ENCODE results near the gene PBX1. TPM values are rescaled to one million over a fixed set of nuclear protein-coding genes. Genes with fewer than 3 reads are reported as not detected.

The PBX1 gene
- total RNA-seq, 1 experiment from 2014 or later, result 9.8 TPM

DNA sequence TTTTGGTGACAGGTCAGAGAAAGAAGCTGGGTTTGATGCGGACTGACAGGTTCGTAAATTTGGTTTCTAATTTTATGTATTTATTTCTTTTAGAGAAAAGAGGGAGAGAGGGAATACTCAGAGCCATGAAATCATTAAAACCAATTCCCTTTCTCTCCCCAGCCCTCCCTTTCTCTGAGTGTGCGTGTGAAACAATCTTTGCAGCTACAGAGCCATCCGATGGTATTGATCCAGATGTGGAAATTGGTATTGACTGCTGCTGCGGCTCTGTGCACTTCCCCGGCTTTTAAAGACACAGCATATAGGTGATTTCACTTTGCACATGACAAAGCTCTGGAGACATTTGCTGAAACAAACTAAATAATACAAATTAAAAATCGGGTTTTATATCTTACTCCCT lies 42.4 kb upstream of the PBX1 start:
- Histone ChIP-seq H3K79me2 (ENCODE audit: low read length) (no peaks in the 10 kb centered on the region), H3K27ac (ENCODE audit: low read length) (no peak overlapping the region), H3K27me3 (ENCODE audit: low read length) (peaks cover 71% of the 10 kb centered on the region), H3K9me2 (replicated peaks; ENCODE audit: low read length) (no peaks in the 10 kb centered on the region), H3K4me2 (ENCODE audit: low read length) (no peak overlapping the region), H3F3A (ENCODE audit: low read length, unreplicated experiment) (no peaks in the 10 kb centered on the region), H3K9me3 (ENCODE audit: low read length) (no peaks in the 10 kb centered on the region), H2AFZ (ENCODE audit: low read length) (no peak overlapping the region), H3K9ac (ENCODE audit: low read length) (no peak overlapping the region), H3K4me1 (ENCODE audit: insufficient read depth, low read length) (no peaks in the 10 kb centered on the region), H4K20me1 (ENCODE audit: low read length) (no peaks in the 10 kb centered on the region), H3K4me3 (ENCODE audit: low read length) (no peak overlapping the region), H3K36me3 (ENCODE audit: low read depth, low read length) (no peaks in the 10 kb centered on the region)
- ChIA-PET POLR2A (ENCODE audit: unreplicated experiment) (no interaction called here), CTCF (no interaction called here)
- no TSS peak for BruUV-seq (replicated peaks)
- TF ChIP-seq EZH2 (IDR thresholded peaks at IDR 0.05; ENCODE audit: low read length, unreplicated experiment) (no peak), EZH2phosphoT487 (IDR thresholded peaks at IDR 0.05; ENCODE audit: borderline replicate concordance, low read length) (no peak)
- TF ChIP-seq, protein P1, sequence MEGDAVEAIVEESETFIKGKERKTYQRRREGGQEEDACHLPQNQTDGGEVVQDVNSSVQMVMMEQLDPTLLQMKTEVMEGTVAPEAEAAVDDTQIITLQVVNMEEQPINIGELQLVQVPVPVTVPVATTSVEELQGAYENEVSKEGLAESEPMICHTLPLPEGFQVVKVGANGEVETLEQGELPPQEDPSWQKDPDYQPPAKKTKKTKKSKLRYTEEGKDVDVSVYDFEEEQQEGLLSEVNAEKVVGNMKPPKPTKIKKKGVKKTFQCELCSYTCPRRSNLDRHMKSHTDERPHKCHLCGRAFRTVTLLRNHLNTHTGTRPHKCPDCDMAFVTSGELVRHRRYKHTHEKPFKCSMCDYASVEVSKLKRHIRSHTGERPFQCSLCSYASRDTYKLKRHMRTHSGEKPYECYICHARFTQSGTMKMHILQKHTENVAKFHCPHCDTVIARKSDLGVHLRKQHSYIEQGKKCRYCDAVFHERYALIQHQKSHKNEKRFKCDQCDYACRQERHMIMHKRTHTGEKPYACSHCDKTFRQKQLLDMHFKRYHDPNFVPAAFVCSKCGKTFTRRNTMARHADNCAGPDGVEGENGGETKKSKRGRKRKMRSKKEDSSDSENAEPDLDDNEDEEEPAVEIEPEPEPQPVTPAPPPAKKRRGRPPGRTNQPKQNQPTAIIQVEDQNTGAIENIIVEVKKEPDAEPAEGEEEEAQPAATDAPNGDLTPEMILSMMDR (conservative IDR thresholded peaks at IDR 0.05; ENCODE audit: low read depth, low read length), result no peak
- no peak for ATAC-seq
- no peak for DNase-seq
- intact Hi-C loops (cut with micrococcal nuclease), result no loop called here

GRCh38 chr1:164518692-164519332 lies 40.2 kb upstream of the PBX1 start:
- TF ChIP-seq, protein P1 (conservative IDR thresholded peaks at IDR 0.05; ENCODE audit: low read depth, low read length), result no peak
- TF ChIP-seq EZH2 (IDR thresholded peaks at IDR 0.05; ENCODE audit: low read length, unreplicated experiment) (no peak), EZH2phosphoT487 (IDR thresholded peaks at IDR 0.05; ENCODE audit: borderline replicate concordance, low read length) (no peak)
- ATAC-seq (no peak), DNase-seq (no peak)
- no peaks in the 10 kb centered on the region for H3K36me3 ChIP-seq (ENCODE audit: low read depth, low read length)
- no peaks in the 10 kb centered on the region for H3K9me2 ChIP-seq (replicated peaks; ENCODE audit: low read length)
- H3K27me3 ChIP-seq (ENCODE audit: low read length), result peaks cover 73% of the 10 kb centered on the region
- H2AFZ ChIP-seq (ENCODE audit: low read length), result no peak overlapping the region
- intact Hi-C loops (cut with micrococcal nuclease), result no loop called here
- no peaks in the 10 kb centered on the region for H3F3A ChIP-seq (ENCODE audit: low read length, unreplicated experiment)
- CTCF ChIA-PET, result no interaction called here
- H3K4me3 ChIP-seq (ENCODE audit: low read length), result no peak overlapping the region
- H3K9ac ChIP-seq (ENCODE audit: low read length), result no peak overlapping the region
- no peaks in the 10 kb centered on the region for H3K79me2 ChIP-seq (ENCODE audit: low read length)
- H4K20me1 ChIP-seq (ENCODE audit: low read length), result no peaks in the 10 kb centered on the region
- BruUV-seq (replicated peaks), result no TSS peak
- H3K4me2 ChIP-seq (ENCODE audit: low read length), result no peak overlapping the region
- POLR2A ChIA-PET (ENCODE audit: unreplicated experiment), result no interaction called here
- no peak overlapping the region for H3K27ac ChIP-seq (ENCODE audit: low read length)
- no peaks in the 10 kb centered on the region for H3K4me1 ChIP-seq (ENCODE audit: insufficient read depth, low read length)
- H3K9me3 ChIP-seq (ENCODE audit: low read length), result no peaks in the 10 kb centered on the region

GRCh38 chr1:164519426-164519825 lies 39.6 kb upstream of the PBX1 start:
- intact Hi-C loops (cut with micrococcal nuclease), result no loop called here
- no TSS peak for BruUV-seq (replicated peaks)
- CTCF ChIA-PET, result no interaction called here

More at GRCh38 chr1:164519426-164519825, 39.6 kb upstream of the PBX1 start:
- no peak overlapping the region for H3K9ac ChIP-seq (ENCODE audit: low read length)
- no peak overlapping the region for H3K4me3 ChIP-seq (ENCODE audit: low read length)
- no peak for ATAC-seq
- H3K9me2 ChIP-seq (replicated peaks; ENCODE audit: low read length), result no peaks in the 10 kb centered on the region
- no peak overlapping the region for H3K4me2 ChIP-seq (ENCODE audit: low read length)
- no peaks in the 10 kb centered on the region for H3K36me3 ChIP-seq (ENCODE audit: low read depth, low read length)
- H3K4me1 ChIP-seq (ENCODE audit: insufficient read depth, low read length), result no peaks in the 10 kb centered on the region
- no peaks in the 10 kb centered on the region for H3K9me3 ChIP-seq (ENCODE audit: low read length)
- TF ChIP-seq, protein P1 (conservative IDR thresholded peaks at IDR 0.05; ENCODE audit: low read depth, low read length), result no peak
- H3K27ac ChIP-seq (ENCODE audit: low read length), result no peak overlapping the region
- H2AFZ ChIP-seq (ENCODE audit: low read length), result no peak overlapping the region
- H3K79me2 ChIP-seq (ENCODE audit: low read length), result no peaks in the 10 kb centered on the region
- H3K27me3 ChIP-seq (ENCODE audit: low read length), result peaks cover 68% of the 10 kb centered on the region
- H3F3A ChIP-seq (ENCODE audit: low read length, unreplicated experiment), result no peaks in the 10 kb centered on the region
- POLR2A ChIA-PET (ENCODE audit: unreplicated experiment), result no interaction called here
- H4K20me1 ChIP-seq (ENCODE audit: low read length), result no peaks in the 10 kb centered on the region
- no peak for DNase-seq
